ENCODE results near the gene LIPH.
"Not testable (repeated sequence)": the region's sequence is repeated elsewhere in the genome, so short reads cannot be mapped to it uniquely, and the experiment has no call there.

Gene LIPH

DNA sequence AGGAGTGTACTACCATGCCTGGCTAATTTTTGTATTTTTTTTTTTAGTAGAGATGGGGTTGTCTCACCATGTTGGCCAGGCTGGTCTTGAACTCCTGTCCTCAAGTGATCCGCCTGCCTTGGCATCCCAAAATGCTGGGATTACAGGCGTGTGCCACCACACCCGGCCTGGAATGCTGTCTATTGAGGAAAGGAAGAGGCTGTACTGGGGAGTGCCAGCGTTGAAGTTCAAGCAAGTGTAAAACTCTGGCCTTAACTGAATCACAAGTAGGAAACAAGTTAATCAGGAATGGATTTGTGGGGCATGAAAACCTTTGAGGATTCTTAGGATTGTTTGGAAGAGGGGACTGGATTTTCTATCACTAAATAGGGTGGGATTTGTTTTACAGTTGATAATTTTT, 32.3 kb upstream of the LIPH start:
- H3K4me3 ChIP-seq (ENCODE audit: low read depth, low read length), result no peak overlapping the region
- no peak for DNase-seq (ENCODE audit: low read depth)
- TF ChIP-seq, protein P1, sequence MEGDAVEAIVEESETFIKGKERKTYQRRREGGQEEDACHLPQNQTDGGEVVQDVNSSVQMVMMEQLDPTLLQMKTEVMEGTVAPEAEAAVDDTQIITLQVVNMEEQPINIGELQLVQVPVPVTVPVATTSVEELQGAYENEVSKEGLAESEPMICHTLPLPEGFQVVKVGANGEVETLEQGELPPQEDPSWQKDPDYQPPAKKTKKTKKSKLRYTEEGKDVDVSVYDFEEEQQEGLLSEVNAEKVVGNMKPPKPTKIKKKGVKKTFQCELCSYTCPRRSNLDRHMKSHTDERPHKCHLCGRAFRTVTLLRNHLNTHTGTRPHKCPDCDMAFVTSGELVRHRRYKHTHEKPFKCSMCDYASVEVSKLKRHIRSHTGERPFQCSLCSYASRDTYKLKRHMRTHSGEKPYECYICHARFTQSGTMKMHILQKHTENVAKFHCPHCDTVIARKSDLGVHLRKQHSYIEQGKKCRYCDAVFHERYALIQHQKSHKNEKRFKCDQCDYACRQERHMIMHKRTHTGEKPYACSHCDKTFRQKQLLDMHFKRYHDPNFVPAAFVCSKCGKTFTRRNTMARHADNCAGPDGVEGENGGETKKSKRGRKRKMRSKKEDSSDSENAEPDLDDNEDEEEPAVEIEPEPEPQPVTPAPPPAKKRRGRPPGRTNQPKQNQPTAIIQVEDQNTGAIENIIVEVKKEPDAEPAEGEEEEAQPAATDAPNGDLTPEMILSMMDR (IDR thresholded peaks at IDR 0.05; ENCODE audit: low read depth, low read length, missing control alignments), result no peak

DNA sequence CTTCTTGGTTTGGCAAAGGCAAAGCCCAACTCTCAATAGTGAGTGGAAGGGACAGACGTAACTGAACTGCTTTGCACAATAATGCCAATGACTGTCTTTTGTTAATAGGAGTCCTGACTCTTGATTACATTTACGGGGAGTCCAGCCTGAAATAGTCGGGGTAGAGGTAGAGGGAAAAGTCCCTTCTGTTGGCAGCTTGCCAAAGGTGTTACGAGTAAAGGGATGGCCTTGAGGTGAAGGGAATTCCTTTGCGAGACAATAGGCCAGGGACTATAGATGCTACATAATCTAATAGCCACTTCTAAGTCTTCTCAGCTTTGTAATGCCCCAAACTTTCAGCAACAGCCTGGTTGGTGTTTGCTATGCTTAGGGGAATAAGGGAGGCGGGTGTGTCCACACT, 31.5 kb upstream of the LIPH start:
- TF ChIP-seq, protein P1 (IDR thresholded peaks at IDR 0.05; ENCODE audit: low read depth, low read length, missing control alignments), result no peak
- no peak overlapping the region for H3K4me3 ChIP-seq (ENCODE audit: low read depth, low read length)

DNA sequence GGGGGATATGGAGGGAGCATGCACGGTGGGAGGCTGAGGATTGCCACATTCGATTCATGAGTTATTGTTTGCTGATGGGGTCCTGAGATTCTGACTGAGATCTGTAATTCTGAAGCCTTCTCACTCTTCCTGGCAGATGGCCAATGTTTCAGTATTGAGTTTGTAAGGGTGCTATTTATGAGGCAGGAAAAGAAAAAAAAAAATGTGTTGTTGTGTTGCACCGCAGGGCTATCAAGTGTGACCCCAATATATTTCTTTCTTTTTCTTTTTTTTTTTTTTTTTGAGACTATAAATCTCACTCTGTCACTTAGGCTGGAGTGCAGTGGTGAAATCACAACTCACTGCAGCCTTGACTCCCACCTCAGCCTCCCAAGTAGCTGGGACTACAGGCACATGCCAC, 30.5 kb upstream of the LIPH start:
- DNase-seq (ENCODE audit: low read depth), result peak; percentile 71
- H3K4me3 ChIP-seq (ENCODE audit: low read depth, low read length), result no peak overlapping the region
- TF ChIP-seq, protein P1 (IDR thresholded peaks at IDR 0.05; ENCODE audit: low read depth, low read length, missing control alignments), result no peak

More for the DNA sequence above, 31.5 kb upstream of the LIPH start:
- no peak for DNase-seq (ENCODE audit: low read depth)

DNA sequence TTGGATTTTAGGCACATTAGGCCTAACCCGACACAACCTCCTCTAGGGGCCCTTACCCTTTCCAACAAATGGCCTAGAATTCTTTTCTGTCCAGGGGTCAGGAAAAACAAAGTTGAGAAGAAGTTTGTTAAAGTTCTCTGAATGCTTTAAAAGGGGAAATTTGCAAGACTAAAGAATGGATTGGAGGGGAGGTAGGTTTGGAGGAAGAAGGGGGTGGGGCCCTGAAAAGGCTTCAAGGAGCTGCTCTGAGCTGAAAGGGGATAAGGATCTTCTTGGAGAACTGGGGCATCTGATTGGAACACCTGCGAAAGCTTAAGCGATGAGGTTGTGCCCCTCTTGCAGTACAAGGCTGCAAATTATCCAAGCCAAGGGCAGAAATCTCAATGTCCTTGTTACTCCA, 29.8 kb upstream of the LIPH start:
- H3K4me3 ChIP-seq (ENCODE audit: low read depth, low read length), result no peak overlapping the region
- no peak for DNase-seq (ENCODE audit: low read depth)
- TF ChIP-seq, protein P1 (IDR thresholded peaks at IDR 0.05; ENCODE audit: low read depth, low read length, missing control alignments), result no peak

DNA sequence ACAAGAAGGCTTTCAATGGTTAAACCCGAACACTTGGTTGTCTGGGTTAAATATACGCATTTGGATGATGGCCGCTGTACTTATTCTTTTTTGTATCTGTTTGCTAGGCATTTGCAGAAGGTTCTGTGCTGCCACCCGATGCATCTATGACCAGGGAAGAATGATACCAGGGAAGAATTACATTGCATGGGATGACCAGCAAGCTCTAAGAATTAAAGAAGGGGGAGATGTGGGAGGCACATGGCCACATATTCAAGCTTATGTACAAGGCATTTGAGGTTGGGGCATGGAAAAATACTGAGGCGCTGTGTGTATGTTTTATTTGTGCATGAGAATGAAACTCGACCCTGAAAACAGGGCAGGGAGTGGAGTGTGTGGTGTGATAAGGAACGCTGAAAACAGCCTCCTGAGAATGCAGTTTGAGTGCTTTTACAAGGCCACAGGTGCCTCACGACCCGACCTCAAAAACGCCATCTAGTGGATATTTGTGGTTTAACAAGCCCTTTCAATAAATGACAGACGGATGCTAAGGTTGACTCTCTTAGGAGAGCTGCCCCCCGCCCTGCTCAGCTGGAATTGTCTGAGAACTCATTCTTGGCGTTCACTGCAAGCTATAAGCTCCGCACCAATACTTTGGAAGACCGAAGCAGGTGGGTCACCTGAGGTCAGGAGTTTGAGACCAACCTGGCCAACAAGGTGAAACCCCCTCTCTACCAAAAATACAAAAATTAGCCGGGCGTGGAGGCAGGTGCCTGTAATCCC, 22.9 kb upstream of the LIPH start:
- DNase-seq (ENCODE audit: low read depth); H3K4me3 ChIP-seq (ENCODE audit: low read depth, low read length): not testable (repeated sequence)
- TF ChIP-seq, protein P1 (IDR thresholded peaks at IDR 0.05; ENCODE audit: low read depth, low read length, missing control alignments), result peak; percentile 61

DNA sequence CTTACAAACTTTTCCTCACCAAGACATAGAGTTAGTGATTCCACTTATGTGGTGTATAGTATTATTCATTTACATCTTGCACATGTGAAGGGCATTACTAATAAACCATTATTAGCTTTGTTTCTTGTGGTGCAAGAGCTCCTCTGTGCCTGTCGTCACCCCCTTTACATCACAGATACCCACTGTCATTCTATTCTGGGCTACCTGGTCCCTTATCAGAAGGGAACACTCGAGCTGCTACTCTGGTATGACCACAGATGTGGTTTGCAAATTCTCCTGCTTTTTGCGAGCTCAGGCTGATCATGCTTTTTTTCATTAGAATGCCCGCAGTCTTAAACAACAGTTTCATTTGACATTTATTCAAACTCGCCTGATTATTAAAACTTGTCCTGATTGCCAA, 19.8 kb upstream of the LIPH start:
- H3K4me3 ChIP-seq (ENCODE audit: low read depth, low read length), result no peak overlapping the region
- no peak for DNase-seq (ENCODE audit: low read depth)
- TF ChIP-seq, protein P1 (IDR thresholded peaks at IDR 0.05; ENCODE audit: low read depth, low read length, missing control alignments), result no peak

DNA sequence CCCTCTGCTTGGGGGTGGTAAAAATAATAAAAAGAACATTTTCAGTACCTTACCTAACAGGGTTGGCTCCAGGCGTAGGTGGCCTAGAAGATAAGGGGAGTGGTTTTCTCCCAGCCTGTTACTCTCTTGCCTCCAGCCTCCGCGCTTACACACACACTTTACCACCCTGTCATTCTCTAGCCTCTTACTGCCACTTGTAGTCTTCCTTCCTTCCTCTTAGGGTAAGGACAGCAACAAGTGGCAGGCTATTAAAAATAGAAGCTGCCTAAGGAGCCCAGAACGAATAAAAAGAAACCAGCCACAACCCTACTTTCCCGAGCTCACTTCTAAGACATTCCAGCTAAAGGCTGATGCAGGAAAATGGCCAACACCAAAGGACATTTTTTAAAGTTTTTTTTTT, 9.6 kb upstream of the LIPH start:
- H3K4me3 ChIP-seq (ENCODE audit: low read depth, low read length), result no peak overlapping the region
- TF ChIP-seq, protein P1 (IDR thresholded peaks at IDR 0.05; ENCODE audit: low read depth, low read length, missing control alignments), result no peak
- no peak for DNase-seq (ENCODE audit: low read depth)

All from GM12864 (cell line).